Stimulated activated CD4-positive, alpha-beta T cell treated with anti-CD3 and anti-CD28 coated beads, Interleukin-4, amount 100 ng/mL, for 4 hours (primary cell): ENCODE measurements around the gene MRPL38.
"Not testable (repeated sequence)": the region's sequence is repeated elsewhere in the genome, so short reads cannot be mapped to it uniquely, and the experiment has no call there.

ENCODE experiments used
- DNase-seq, 2 experiments: peaks; one replicate each; pipeline ENCODE4 v3.0.0-alpha.2; 2020

The MRPL38 gene

DNA sequence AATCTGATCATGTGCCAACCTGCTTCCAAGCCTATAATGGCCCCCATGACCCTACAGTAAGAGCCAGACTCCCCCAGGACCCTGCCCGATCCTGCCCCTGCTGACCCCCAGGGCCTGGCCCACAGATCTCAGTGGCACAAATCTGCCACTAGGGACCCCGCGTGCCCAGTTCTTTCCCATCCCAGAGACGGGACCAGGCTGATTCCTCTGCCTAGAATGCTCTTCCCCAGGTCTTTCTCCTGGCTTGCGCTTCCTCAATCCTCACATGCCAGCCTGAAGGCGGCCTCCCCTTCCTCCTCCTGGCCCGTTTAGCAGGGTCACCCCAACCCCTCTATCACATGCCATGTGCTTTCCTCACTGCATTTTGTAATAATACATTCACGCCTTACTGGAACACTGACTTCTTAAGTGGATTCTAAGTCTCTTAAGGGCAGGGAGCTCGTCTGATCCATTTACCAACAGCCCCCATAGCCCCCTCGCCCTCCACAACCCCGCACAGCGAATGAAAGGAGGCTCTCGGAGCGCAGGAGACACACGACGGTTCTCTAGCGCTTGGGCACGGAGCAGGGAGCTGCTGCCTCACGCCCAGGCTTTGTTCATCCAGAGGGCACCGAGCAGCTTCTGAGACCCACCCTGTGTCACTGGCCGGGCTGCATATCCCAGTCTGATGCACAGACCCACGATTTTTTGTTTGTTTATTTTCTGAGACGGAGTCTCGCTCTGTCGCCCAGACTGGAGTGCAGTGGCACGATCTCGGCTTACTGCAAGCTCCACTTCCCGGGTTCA is 9.1 kb downstream of the MRPL38 start:
- no peak for DNase-seq

DNA sequence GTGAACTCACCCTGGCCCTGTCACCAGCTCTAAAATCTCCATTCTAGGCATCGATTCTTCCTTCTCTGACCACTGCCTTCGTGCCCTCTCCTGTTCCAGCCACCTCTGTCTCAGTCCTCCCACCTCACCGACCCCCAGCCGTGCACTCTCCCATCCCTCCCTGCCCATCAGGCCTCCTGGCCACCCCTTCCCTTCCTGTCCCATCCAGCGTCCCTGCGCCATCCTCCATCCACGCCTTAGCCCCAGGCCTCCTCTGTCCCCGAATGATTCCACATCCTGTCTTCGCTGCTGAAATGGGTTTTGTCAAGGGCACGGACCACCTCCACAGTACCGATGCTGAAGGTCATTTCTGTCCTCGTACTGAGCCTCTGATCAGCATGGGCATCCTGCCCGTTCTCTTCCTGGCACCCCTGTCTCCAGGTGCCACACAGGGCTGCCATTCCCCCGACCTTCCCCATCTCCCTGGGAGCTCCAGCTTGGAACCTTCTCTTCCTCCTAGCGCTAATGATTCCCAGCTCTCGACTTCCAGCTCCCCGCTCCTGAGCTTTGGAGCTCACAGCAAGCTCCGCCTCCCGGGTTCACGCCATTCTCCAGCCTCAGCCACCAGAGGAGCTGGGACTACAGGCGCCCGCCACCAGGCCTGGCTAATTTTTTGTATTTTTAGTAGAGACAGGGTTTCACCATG is 10.5 kb downstream of the MRPL38 start:
- DNase-seq: no peak

DNA sequence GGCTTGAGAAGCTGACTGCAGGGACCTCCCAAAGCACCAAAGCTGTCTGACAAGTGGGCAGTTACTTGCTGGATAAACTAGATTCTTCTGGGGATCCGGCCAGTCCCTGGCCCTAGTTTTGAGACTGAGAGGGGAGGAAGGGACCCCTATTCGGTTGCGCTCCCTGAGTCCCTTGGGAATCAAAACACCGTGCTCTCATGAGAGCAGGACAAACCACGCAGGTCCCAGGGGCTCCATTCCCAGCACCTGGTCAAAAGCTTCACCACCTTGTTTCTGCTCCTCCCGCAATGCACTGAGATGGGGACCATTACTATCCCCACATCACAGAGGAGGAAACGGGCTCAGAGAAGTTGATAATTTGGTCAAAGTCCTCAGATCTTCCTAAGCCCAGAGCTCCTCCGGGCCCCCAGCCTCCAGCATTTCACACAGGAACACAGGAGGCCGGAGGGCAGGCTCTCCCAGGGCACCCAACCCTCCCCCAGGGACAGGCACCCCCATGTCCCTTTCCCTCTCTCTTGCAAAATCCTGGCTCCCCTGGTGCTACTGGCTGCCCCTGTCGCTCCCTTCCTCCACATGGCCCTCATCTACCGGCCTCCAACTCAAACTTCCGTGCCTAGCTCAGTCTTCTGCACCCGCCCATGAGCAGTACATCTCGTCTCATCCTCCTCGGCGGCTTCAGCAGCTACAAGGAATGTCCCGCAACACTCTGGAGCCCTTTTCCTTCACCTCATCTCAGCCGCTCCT is 11.2 kb downstream of the MRPL38 start:
- no peak for DNase-seq

DNA sequence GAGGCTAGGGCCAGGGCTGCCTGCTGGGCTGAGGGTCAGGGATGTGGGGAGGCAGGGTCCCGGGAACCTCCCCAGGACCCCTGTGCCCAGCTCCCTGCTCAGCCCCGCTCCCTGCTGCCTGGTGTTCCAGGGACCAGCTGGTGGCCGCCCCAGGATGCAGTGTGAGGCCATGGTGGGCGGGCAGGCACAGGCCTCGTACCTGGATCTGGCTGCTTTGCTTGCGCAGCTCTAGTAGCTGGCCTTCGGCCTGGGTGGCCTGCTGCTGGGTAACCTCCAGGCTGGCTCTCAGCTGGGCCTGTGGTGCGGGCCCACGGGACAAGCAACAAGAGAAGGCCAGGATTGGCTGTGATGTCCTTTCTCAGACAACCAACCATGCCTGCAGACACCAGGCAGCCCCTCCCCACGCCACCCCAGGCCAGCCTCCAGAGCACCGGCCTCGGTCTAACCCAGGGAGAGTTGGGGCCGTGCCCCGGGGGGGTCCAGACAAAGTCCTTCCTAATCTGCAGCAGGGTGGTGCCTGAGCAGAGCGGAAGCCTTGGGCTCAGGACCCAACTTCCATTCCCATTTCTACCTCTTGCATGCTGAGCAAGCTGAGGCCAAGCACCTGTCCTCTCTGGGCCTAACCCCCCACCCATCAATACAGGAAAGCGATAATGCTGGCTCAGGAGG is 12.0 kb downstream of the MRPL38 start:
- DNase-seq: no peak

DNA sequence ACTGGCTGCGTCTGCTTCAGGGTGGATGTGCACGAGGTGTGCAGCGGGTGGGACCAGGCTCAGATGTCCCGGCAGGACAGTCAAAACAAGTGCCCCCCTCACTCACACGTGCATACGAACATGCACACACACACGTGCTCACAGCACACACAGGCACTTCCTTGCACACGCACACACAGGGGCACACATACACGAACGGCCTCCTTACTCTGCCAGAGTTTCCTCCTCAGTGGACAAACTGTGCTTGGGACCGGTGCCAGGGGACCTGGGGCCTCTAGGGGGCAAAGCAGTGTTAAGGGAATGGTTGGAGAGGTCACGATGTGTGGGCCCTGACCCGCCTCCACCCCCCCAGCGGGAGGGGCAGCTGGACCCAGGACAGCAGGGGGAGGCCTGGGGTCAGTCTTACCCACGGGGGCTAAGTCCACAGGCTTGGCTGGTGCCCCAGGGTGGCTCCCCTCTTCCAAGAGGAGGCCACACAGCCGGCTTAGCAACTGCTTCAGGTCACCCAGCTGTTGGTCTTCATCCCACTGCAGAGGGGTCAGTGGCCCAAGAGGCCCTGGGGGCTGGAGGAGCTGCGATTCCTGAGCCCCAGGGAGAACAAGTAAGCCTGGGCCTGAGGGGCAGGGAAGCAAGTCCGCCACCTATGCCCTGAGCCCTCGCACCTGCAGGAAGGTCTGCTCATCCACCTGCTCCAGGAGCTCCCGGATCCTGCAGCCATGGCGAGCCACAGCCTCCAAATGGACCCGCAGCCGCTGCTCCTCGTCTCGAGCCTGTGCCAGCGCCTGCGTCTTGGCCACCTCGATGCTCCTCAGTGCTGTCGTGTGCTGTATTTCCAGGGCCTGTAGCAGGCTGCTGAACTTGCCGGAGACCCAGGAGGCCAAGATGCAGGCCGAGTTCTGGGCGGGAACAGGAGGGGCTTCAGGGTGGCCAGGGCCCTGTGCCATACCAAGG is 12.8 kb downstream of the MRPL38 start:
- DNase-seq: no peak

DNA sequence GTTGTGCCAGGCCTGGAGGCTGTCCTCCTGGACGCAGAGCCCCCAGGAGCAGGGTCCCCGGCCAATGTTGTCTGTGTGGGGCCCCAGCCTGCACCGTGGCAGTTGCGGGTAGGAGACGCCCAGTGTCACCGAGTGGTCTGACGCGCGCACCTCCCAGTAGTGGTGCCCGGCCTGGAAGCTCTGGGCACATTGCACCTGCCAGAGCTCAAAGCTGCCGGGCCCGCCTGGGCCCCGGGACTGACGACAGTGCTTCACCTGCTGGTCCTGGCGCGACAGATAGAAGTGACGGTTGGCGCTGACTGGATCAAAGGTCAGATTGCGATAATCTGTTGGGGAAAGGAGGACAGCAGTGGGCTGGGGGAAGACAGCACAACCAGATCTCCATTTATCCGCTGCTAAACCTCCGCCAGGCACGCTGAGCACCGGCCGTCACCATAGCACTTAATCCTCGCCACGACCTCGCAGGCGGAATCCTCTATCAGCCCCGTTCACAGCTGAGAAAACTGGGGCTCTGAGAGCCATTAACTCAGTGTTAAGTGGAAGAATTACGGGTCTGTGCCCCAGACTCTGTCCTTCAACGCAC is 13.6 kb downstream of the MRPL38 start:
- no peak for DNase-seq

DNA sequence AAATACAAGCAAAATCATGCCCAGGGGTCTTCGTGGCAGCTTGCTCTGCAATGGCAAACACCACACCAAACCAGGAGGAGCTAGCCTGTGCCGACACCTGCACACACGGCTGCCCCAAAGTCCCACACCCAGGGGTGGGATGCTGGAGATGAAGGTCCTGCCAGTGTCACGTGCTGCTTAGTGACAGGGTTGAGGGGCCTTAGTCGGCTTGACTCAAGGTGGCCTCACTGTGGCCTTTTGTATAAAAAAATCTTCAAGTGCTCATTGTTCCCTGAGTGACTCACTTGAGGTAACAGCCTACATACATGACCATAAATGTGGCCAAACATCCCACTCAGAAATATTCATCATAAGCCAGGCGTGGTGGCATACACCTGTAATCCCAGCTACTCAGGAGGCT is 15.2 kb downstream of the MRPL38 start:
- DNase-seq: no peak

DNA sequence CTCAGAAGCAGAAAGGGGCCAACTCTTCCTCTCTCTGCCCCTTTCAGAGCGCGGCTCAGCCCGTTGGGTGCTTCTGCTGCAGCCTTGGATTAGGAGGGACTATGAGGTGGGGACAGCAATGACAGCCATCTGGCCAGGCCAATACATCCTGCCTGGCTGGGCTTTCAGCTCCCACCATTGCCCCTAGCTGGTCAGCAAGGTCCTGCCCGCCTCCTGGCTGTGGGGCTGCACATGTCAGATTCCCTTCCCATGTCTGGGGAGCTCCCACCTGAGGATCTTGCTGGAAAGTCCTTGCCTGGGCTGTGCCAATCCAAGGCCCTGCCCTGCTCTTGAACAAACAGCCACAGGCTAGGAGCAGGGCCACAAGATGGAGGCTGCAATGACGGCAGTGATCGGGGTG is 16.2 kb downstream of the MRPL38 start:
- DNase-seq: no peak

DNA sequence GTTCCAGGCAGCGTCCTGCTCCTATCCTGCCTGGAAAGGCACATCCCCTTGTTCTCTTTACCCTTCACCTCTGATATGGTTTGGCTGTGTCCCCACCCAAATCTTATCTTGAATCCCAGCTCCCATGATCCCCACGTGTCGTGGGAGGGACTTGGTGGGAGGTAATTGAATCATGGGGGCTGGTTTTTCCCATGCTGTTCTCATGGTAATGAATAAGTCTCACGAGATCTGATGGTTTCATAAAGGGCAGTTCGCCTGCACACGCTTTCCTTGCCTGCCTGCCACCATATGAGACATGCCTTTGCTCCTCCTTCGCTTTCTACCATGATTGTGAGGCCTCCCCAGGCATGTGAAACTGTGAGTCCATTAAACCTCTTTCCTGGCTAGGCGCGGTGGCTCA is 18.8 kb downstream of the MRPL38 start:
- DNase-seq: not testable (repeated sequence)

DNA sequence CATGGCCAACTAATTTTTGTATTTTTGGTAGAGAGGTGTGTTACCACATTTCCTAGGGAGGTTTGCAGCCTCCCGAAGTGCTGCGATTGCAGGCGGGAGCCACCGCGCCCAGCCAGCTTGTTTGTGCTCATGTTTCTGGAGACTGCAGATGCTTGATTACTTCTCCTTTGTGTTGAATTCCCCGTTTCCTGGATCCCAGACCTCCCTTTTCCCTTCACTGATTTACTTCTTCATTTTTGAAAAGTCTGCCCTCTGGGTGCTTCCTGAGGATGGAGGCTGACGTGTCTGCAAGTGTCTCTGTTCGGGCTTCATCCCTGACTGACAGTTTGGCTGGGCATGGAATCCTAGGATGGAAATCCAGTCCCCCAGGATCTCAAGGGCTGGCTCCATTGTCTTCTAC is 19.3 kb downstream of the MRPL38 start:
- no peak for DNase-seq

DNA sequence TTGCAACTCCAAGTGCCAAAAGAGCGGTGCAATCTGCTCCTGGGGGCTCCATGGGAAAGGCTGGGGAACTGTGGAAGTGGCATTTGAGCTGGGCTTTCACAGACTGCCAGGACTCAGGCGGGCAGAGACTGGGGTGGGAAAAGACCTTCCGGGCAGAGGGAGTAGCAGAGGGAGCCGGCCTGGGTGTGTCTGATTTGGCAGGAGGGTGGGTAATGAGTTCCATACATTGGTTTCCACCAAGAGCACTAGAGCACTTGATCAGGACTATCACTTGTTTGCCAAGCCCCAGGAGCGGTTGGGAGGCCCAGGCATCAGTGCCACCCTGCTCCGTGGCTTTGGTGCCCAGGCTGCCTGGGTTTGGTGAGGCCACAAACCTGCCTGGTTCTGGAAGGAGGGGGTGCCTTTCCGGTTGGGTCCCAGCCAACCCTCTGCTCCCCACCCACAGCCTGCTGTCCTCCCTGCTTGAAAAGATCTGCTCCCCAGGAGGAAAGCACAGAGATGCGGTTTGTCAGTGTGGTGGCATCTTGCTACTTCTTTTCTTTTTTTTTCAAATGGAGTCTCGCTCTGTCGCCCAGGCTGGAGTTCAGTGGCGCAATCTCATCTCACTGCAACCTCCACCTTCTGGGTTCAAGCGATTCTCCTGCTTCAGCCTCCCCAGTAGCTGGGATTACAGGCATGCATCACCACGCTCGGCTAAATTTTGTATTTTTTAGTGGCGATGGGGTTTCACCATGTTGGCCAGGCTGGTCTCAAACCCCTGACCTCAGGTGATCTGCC is 22.8 kb downstream of the MRPL38 start:
- no peak for DNase-seq

DNA sequence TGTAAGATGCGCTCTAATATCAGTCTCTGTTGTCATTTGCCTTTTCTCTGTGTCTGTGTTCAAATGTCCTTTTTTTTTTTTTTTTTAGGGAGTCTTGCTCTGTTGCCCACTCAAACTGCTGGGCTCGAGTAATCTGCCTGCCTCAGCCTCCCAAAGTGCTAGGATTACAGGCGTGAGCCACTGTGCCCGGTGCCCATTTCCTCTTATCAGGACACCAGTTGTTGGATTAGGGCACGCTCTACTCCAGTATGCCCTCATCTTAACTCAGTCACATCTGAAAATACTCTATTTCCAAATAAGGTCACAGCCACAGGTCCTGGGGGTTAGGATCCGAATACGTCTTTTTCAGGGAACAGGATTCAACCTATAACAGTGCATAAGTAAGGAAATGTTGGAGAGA is 24.4 kb downstream of the MRPL38 start:
- DNase-seq: no peak

DNA sequence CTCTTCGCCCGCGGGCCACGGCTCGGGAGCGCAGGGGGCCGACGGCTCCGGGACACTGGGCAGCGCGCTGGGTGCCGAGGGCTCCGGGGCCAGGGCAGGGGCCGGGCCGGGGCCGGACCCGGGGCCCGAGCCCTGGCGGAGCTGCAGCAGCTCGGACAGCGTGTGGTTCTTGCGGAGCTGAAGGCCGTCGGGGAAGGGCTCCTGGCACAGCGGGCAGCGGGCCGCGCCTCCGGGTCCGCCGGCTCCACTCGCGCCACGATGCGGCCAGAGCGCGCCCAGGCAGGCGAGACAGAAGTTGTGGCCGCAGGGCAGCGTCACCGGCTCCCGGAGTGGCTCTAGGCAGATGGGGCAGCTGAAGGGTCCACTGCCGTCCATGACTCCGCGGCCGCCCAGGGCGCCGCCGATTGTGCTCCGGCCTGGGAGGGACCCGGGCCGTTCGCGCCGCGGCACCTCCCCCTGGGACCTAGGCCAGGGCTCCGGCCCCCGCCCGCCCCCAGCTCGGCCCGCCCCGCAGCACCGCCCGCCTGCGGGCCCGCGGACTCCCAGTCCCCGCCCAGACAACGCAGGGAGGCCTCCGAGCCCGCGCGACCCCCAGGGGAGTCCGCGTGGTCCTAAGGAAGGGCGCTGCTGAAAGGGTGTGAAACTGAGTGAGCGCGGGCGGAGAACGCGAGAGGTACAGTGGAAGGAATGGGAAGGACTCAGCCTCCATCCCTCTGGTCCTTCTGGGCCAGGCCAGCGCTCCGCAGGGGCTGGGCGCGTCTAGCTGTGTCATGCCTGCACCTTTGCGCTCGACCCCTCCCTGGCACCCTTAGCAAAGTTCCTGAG is 26.3 kb downstream of the MRPL38 start, which contains the start of gene TRIM47:
TRIM47 (minus strand) TSS at position 408 of the 825 bp plus-strand sequence; CDS start at position 375, 33 bp downstream.
- no peak for DNase-seq

DNA sequence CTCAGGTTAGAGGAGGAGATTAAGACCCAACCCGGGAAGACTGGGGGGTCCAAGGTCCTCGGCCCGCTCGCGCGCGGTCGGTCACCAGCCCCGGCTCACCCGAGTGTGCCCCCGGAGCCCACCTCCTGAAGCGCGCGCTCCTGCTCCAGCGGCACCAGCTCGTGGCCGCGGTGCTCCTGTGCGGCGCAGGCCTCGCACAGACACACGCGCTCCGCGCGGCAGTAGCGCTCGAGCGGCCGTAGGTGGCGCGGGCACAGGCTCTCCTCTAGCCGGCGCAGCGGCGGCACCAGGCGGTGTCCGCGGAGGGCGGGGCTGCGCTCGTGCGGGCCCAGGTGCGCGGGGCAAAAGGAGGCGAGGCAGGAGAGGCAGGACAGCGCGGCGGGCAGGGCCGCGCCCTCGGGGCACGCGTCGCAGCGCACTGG is 26.9 kb downstream of the MRPL38 start:
- peak; percentile 63 to 69 for DNase-seq

DNA sequence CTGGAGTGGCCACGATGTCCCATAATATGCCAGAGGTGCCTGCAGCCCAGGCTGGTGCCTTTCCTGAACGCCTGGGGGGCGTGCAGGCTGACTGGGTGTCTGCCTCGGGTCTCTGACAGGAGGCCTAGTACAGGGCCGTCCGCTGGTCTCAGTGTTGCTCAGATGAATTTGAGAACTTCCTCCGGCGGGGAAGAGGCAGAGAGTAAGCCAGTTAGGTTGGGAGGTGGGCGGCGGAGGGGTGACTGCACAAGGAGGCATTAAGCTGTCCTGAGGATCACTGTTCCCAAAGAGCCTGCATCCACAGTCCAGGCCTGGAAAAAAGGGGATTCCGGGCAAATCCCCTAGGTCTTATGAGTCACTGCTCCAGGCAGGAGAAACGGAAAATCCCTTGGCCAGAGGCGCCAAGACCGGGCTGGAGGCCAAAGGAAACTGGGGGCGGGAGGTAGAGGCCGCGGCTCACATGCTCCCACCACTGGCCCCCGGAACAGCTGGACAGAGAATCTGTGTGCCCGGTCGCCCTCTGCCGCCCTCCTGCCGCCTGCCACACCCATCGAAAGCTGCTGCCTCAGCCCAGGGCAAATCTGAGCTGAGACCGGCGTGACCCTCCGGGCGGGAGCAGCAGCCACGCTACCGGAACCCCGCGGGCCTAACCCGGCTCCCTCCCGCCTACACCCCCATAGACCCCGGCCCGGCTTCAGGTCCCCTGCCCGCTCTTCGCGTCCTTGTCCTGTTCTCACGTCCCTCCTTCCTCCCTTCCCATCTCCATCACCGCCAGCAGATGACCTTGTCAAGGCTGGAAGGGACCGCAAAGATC is 27.5 kb downstream of the MRPL38 start:
- peak; percentile 27 to 39 for DNase-seq

DNA sequence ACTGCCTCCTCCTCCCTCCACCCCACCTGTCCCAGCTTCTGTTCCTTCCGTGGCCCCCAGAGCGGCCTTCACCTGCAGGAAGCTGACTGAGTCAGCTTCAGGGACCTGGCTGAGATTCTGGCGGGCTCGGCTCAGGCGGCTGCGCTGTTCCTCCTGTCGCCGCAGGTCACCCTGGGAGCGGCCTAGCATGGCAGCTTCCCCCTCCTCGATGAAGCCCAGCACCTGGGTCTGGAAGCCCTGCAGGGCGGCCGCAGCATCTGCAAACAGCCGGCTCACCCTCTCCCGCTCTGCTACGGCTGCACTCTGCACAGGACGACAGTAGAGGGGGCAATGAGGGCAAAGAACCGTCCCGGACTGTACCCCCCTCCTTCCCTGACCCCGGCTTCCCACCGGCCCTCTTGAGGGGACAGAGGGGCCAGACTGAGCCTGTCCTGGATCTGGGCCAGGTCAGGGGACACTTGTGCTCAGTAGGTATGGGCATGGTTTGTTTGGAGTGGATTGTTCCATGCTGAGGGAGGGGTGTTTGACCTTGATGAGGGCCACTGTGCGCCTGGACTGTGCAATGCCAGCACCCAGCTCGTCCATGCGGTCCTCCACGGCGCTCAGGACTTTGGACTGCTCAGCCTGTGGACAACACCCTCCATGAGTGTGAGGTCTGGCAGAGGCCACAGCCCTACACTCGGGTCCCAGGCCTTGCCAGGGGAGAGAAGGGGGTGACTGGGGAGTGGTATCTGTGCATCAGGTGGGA is 28.3 kb downstream of the MRPL38 start:
- DNase-seq: peak; percentile 55 to 76

DNA sequence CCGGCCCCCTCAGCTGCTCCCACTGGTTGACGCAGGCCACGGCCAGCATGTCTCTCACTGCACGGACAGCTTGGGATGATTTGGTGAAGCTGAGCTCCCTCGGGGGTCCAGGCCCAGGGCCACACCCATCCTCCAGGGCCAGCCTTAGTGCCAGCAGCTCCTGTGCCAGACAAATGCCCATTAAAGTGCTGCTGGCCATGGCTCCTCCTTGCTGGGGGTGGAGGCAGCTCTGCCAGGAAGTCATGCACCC is 28.8 kb downstream of the MRPL38 start:
- no peak for DNase-seq

DNA sequence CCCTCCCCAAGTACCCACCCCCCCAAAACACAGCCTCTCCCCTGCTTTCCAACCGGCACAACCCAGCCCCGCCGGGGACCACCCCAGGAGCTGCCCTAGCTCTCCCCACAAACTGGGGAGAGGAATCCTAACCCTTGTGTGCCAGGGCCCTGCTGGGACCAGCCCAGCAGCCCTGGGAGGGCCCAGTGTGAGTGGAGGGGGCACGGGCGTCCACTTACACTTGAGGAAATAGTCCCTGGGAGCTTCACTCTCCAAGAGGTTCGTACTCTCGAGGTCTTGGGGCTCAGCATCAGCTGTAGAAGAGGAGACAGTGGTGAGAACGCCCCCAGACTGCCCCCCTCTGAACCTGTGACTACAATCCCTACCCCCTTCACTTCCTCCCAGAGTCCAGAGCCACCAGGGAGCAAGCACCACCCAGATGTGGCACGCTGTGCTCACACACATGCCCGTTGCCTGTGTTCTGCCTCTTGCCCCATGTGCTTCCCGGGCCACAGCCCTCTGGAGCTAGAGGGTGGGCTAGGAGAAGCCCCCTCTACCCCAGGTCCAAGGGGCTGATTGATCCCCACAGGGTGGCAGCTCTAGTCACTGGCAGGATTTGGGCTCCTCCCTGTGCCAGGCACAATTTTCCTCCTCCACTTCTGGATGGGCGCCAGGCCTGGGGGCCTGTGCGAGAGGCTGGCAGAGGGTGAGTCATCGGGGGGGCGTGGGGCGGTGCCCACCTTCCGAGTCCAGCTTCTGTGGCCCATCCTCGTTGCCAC is 29.3 kb downstream of the MRPL38 start:
- no peak for DNase-seq
